ENCODE data around the gene AIF1. TPM values are rescaled to one million over a fixed set of nuclear protein-coding genes. Genes with fewer than 3 reads are reported as not detected.

Gene AIF1
- total RNA-seq, 3 donors from 2014 or later, result 26.9 to 54.1 (median 28.2) TPM

- Histone ChIP-seq H3K27ac (no peak overlapping the region), H3K27me3 (no peaks in the 10 kb centered on the region), H3K36me3 (no peaks in the 10 kb centered on the region), H3K4me3 (peak overlapping the region; percentile 17 to 59 (median 38)), H3K9me3 (no peaks in the 10 kb centered on the region), H3K4me1 (no peaks in the 10 kb centered on the region)
- DNase-seq (ENCODE audit: low spot score in 2 of 2), result no peak
- intact Hi-C loops (cut with DNase I; ENCODE audit: low total_unique reads), result no loop called here
- TF ChIP-seq CTCF (IDR thresholded peaks at IDR 0.05) (no peak), POLR2AphosphoS5 (IDR thresholded peaks at IDR 0.05) (no peak), POLR2A (IDR thresholded peaks at IDR 0.05) (no peak)
Measured at GRCh38 chr6:31575952-31576685, 38.9 kb upstream of the AIF1 start.

- Histone ChIP-seq H3K27me3 (no peaks in the 10 kb centered on the region), H3K4me1 (no peaks in the 10 kb centered on the region), H3K9me3 (no peaks in the 10 kb centered on the region), H3K36me3 (no peaks in the 10 kb centered on the region), H3K4me3 (no peak overlapping the region), H3K27ac (no peak overlapping the region)
- intact Hi-C loops (cut with DNase I; ENCODE audit: low total_unique reads), result no loop called here
- DNase-seq (ENCODE audit: low spot score in 2 of 2), result no peak
- TF ChIP-seq POLR2A (IDR thresholded peaks at IDR 0.05) (no peak), CTCF (IDR thresholded peaks at IDR 0.05) (no peak), POLR2AphosphoS5 (IDR thresholded peaks at IDR 0.05) (no peak)
Measured at GRCh38 chr6:31576897-31577578, 38.0 kb upstream of the AIF1 start.

- H3K27ac ChIP-seq, result no peak overlapping the region
- no peak overlapping the region for H3K4me3 ChIP-seq
- no peaks in the 10 kb centered on the region for H3K36me3 ChIP-seq
- H3K4me1 ChIP-seq, result no peaks in the 10 kb centered on the region
- no peak for DNase-seq (ENCODE audit: low spot score in 2 of 2)
- intact Hi-C loops (cut with DNase I; ENCODE audit: low total_unique reads), result no loop called here
- H3K9me3 ChIP-seq, result no peaks in the 10 kb centered on the region
- H3K27me3 ChIP-seq, result no peaks in the 10 kb centered on the region
- TF ChIP-seq POLR2A (IDR thresholded peaks at IDR 0.05), result no peak
- no peak for TF ChIP-seq CTCF (IDR thresholded peaks at IDR 0.05)
- TF ChIP-seq POLR2AphosphoS5 (IDR thresholded peaks at IDR 0.05), result no peak
Measured at GRCh38 chr6:31577579-31577966, 37.5 kb upstream of the AIF1 start.

GRCh38 chr6:31578184-31579118, 36.6 kb upstream of the AIF1 start:
- Histone ChIP-seq H3K27ac (no peak overlapping the region), H3K4me1 (no peaks in the 10 kb centered on the region), H3K4me3 (no peak overlapping the region), H3K36me3 (no peaks in the 10 kb centered on the region), H3K27me3 (no peaks in the 10 kb centered on the region), H3K9me3 (no peaks in the 10 kb centered on the region)
- DNase-seq (ENCODE audit: low spot score in 2 of 2), result no peak
- intact Hi-C loops (cut with DNase I; ENCODE audit: low total_unique reads), result no loop called here
- no peak for TF ChIP-seq POLR2AphosphoS5 (IDR thresholded peaks at IDR 0.05)
- no peak for TF ChIP-seq POLR2A (IDR thresholded peaks at IDR 0.05)
- no peak for TF ChIP-seq CTCF (IDR thresholded peaks at IDR 0.05)

Data from breast epithelium (tissue), 4 donors.